Activated CD4-positive, alpha-beta memory T cell treated with anti-CD3 and anti-CD28 coated beads, Interleukin-2, amount 10 ng/mL, durations not matched to agents 7 days and 5 days (primary cell): ENCODE measurements around the gene VPS50. TPM values are rescaled to one million over a fixed set of nuclear protein-coding genes. Genes with fewer than 3 reads are reported as not detected.

Source experiments
- CTCF ChIA-PET: fragments of 350-600 bp; sonication (Branson Sonifier 250); formaldehyde crosslinking; loops from one replicate; lab custom pipeline; 2021; ENCODE audit warnings: antibody characterized with exemption, inconsistent platforms; lab: Charles Lee
- POLR2A ChIA-PET: fragments of 350-600 bp; sonication (Branson Sonifier 250); formaldehyde crosslinking; loops from one replicate; lab custom pipeline; 2021; ENCODE audit warnings: antibody characterized with exemption; lab: Charles Lee
- DNase-seq: peaks from one replicate; pipeline ENCODE4 v3.0.0-alpha.2; 2020
- H3K27ac Mint-ChIP-seq: one replicate; pipeline ENCODE4 v1.8.0; 2021; ENCODE audit warnings: mild to moderate bottlenecking, mixed read lengths
- H3K27me3 Mint-ChIP-seq: one replicate; pipeline ENCODE4 v1.8.0; 2021; ENCODE audit warnings: mixed read lengths
- H3K36me3 Mint-ChIP-seq: one replicate; pipeline ENCODE4 v1.8.0; 2021; ENCODE audit warnings: low read depth, mixed read lengths
- H3K4me1 Mint-ChIP-seq: one replicate; pipeline ENCODE4 v1.8.0; 2021; ENCODE audit warnings: mixed read lengths
- H3K4me3 Mint-ChIP-seq: one replicate; pipeline ENCODE4 v1.8.0; 2021; ENCODE audit warnings: mild to moderate bottlenecking, mixed read lengths
- H3K9me3 Mint-ChIP-seq: one replicate; pipeline ENCODE4 v1.8.0; 2021; ENCODE audit warnings: mixed read lengths
- total RNA-seq, 2 experiments: library from RNA; stranded (reverse); gene quantifications; one replicate each; pipeline ENCODE4 v1.2.3, GENCODE V29; 2021

Gene VPS50
- total RNA-seq, 2 experiments from 2014 or later = 17.0 to 21.5 TPM

- no peak overlapping the region for H3K27ac Mint-ChIP-seq
- POLR2A ChIA-PET = no interaction called here
- CTCF ChIA-PET = no interaction called here
These were observed 160.8 kb downstream of the VPS50 start for GRCh38 chr7:93392984-93393383.

GRCh38 chr7:93399642-93400041 is 167.5 kb downstream of the VPS50 start:
- POLR2A ChIA-PET = no interaction called here
- no peaks in the 10 kb centered on the region for H3K9me3 Mint-ChIP-seq
- DNase-seq = no peak
- H3K4me1 Mint-ChIP-seq = no peaks in the 10 kb centered on the region
- CTCF ChIA-PET = interaction anchor here (1.0 kb wide), 1 partner anchor 25 kb away, joined by 3 read pairs; no protein-coding TSS in a partner anchor
- H3K27me3 Mint-ChIP-seq = peaks cover 7% of the 10 kb centered on the region
- H3K36me3 Mint-ChIP-seq = no peaks in the 10 kb centered on the region
- no peak overlapping the region for H3K27ac Mint-ChIP-seq
- H3K4me3 Mint-ChIP-seq = no peak overlapping the region

More at GRCh38 chr7:93392984-93393383, 160.8 kb downstream of the VPS50 start:
- H3K4me3 Mint-ChIP-seq = no peak overlapping the region
- no peaks in the 10 kb centered on the region for H3K36me3 Mint-ChIP-seq
- H3K27me3 Mint-ChIP-seq = peaks cover 5% of the 10 kb centered on the region
- H3K9me3 Mint-ChIP-seq = no peaks in the 10 kb centered on the region
- H3K4me1 Mint-ChIP-seq = no peaks in the 10 kb centered on the region
- DNase-seq = no peak

- no peaks in the 10 kb centered on the region for H3K9me3 Mint-ChIP-seq
- no peak overlapping the region for H3K4me3 Mint-ChIP-seq
- H3K36me3 Mint-ChIP-seq = no peaks in the 10 kb centered on the region
- peaks cover 6% of the 10 kb centered on the region for H3K27me3 Mint-ChIP-seq
- ChIA-PET POLR2A (no interaction called here), CTCF (no interaction called here)
- DNase-seq = no peak
- no peaks in the 10 kb centered on the region for H3K4me1 Mint-ChIP-seq
- no peak overlapping the region for H3K27ac Mint-ChIP-seq
These were observed 170.8 kb downstream of the VPS50 start for GRCh38 chr7:93402944-93403343.

GRCh38 chr7:93407239-93407638 is 175.1 kb downstream of the VPS50 start:
- ChIA-PET CTCF (no interaction called here), POLR2A (no interaction called here)
- no peak overlapping the region for H3K27ac Mint-ChIP-seq
- H3K9me3 Mint-ChIP-seq = no peaks in the 10 kb centered on the region
- no peaks in the 10 kb centered on the region for H3K36me3 Mint-ChIP-seq
- DNase-seq = no peak
- peaks cover 8% of the 10 kb centered on the region for H3K27me3 Mint-ChIP-seq
- no peaks in the 10 kb centered on the region for H3K4me1 Mint-ChIP-seq
- H3K4me3 Mint-ChIP-seq = no peak overlapping the region

GRCh38 chr7:93409324-93409723 is 177.2 kb downstream of the VPS50 start:
- DNase-seq = no peak
- no peak overlapping the region for H3K27ac Mint-ChIP-seq
- ChIA-PET CTCF (no interaction called here), POLR2A (no interaction called here)
- no peak overlapping the region for H3K4me3 Mint-ChIP-seq
- H3K9me3 Mint-ChIP-seq = no peaks in the 10 kb centered on the region
- H3K4me1 Mint-ChIP-seq = no peaks in the 10 kb centered on the region
- no peaks in the 10 kb centered on the region for H3K36me3 Mint-ChIP-seq
- peaks cover 6% of the 10 kb centered on the region for H3K27me3 Mint-ChIP-seq

Other genes starting within 250 kb of the VPS50 start
- gene SAMD9, start 114.4 kb upstream of the VPS50 start, total RNA-seq = 10 to 100 TPM; 92.0 to 94.9 TPM
- 100 to 1,000 TPM; 181 to 184 TPM for gene SAMD9L, start 84.0 kb upstream of the VPS50 start, total RNA-seq
- gene HEPACAM2, start 5.9 kb upstream of the VPS50 start, total RNA-seq = not detected